ENCODE measurements around the gene TIGD6. TPM values are rescaled to one million over a fixed set of nuclear protein-coding genes. Genes with fewer than 3 reads are reported as not detected.

The TIGD6 gene
- total and polyA plus RNA-seq, 2 of the 4 experiments (the other 2 are of a cell fraction), result 5.8 to 6.6 TPM

DNA sequence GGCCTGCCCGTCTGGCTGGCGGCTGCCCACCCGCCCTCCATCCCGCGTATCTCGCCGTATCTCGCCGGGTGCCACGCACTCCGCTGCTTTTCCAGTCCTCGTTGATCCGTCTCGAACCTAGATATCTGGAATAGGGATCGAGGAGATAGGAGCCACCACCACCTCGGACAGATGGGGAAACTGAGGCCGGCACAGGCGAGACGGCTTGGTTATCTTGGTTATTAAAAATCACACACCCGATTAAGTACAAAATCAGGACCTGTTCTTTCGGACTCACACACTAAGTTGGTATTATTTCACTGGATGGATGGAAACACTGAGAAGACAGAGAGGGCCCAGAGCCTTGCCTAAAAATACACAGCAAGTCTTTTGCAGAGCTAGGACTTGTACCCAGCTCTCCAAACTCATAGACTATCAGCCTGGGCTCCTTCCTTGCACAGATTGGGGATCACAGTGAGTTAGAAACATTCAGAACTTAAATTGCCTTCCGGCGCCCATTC, 39.2 kb downstream of the TIGD6 start:
- CTCF ChIA-PET, result interaction anchor here (0.8 to 2.7 kb wide), 9 partner anchors 11 to 127 kb away, joined by 4 to 23 read pairs (median 5); no protein-coding TSS in a partner anchor

More for the DNA sequence above, 39.2 kb downstream of the TIGD6 start:
- H3K56ac ChIP-seq (ENCODE audit: extremely low read depth, insufficient read depth, low read length), result 0 out of 2 replicates have a peak overlapping the region, but pooled peaks have one; percentile 52
- peak overlapping the region; percentile 64 for H3K4ac ChIP-seq (ENCODE audit: low read depth, low read length)
- peak overlapping the region; percentile 80 for H2AK9ac ChIP-seq (replicated peaks; ENCODE audit: low read depth, low read length, poor library complexity)
- peaks cover 0 to 14% of the 10 kb centered on the region in 2 experiments; a peak in 3 of 4 replicates for H3K79me1 ChIP-seq (ENCODE audit: low read depth in 1 of 2, low read length in 2 of 2)
- H3K4me1 ChIP-seq (ENCODE audit: control insufficient read depth, insufficient read depth, low read length), result peaks cover 6% of the 10 kb centered on the region
- 0 out of 2 replicates have a peak overlapping the region, but pooled peaks have one; percentile 14 for H2BK20ac ChIP-seq (ENCODE audit: low read depth, low read length)
- H2BK5ac ChIP-seq (ENCODE audit: low read depth, low read length, poor library complexity, severe bottlenecking), result no peak overlapping the region
- H4K20me1 ChIP-seq (ENCODE audit: insufficient read depth, low read length), result no peaks in the 10 kb centered on the region
- H4K91ac ChIP-seq (ENCODE audit: insufficient read depth, low read depth, low read length), result peak overlapping the region; percentile 24; the same call in 1 of the 2 replicates
- H3K4me2 ChIP-seq (ENCODE audit: low read depth, low read length), result peak overlapping the region; percentile 96
- H4K8ac ChIP-seq (ENCODE audit: low read depth in 2 of 2, low read length in 2 of 2), result peak overlapping the region; percentile 18 to 66; a peak in 2 of 4 replicates
- H3K14ac ChIP-seq (replicated peaks; ENCODE audit: low read depth, low read length), result peak overlapping the region; percentile 87
- H3K9me3 ChIP-seq (ENCODE audit: control insufficient read depth, insufficient read depth, low read length), result no peaks in the 10 kb centered on the region
- H2BK120ac ChIP-seq (ENCODE audit: low read depth, low read length), result no peak overlapping the region
- peak overlapping the region; percentile 57 for H4K5ac ChIP-seq (ENCODE audit: low read depth, low read length)
- peak overlapping the region; percentile 87 for H3K4me3 ChIP-seq (ENCODE audit: insufficient read depth, low read depth, low read length)
- WGBS, 2 experiments (ENCODE audit: extremely low coverage in 2 of 2, insufficient read length in 1 of 2), result 10% methylated on average over 4 of the region's 23 CpGs; no CpG with 5 or more reads in 1 of the 2 experiments
- in situ Hi-C loops (cut with MboI; ENCODE audit: low sequenced_read_pairs) (no loop called here), dilution Hi-C loops (cut with HindIII; ENCODE audit: low sequenced_read_pairs, unreplicated experiment) (no loop called here), intact Hi-C loops (cut with micrococcal nuclease) (loop anchor here (1.0 to 5.0 kb wide), 2 partner anchors 109 to 325 kb away; no protein-coding TSS in a partner anchor)
- H3K9ac ChIP-seq (ENCODE audit: low read depth, low read length), result peak overlapping the region; percentile 82
- no peaks in the 10 kb centered on the region for H3K36me3 ChIP-seq (ENCODE audit: control insufficient read depth, insufficient read depth, low read length)
- H3K23ac ChIP-seq (ENCODE audit: low read depth, low read length), result peak overlapping the region; percentile 67
- peak overlapping the region; percentile 97 for H2AFZ ChIP-seq (replicated peaks; ENCODE audit: low read length, poor library complexity)
- ATAC-seq (ENCODE audit: low read depth) (no peak; the same call in 1 of the 2 replicates), DNase-seq (no peak)
- no peak overlapping the region for H3K18ac ChIP-seq (ENCODE audit: low read depth, low read length)
- POLR2A ChIA-PET (ENCODE audit: unreplicated experiment), result interaction anchor here (0.6 kb wide), 1 partner anchor 11 kb away, joined by 3 read pairs; no protein-coding TSS in a partner anchor
- no peak for TF ChIP-seq RFX5 (IDR thresholded peaks at IDR 0.05; ENCODE audit: low read depth, low read length)
- no peak for TF ChIP-seq NFE2L2 (IDR thresholded peaks at IDR 0.05; ENCODE audit: low read depth, low read length)
- TF ChIP-seq, protein P1, sequence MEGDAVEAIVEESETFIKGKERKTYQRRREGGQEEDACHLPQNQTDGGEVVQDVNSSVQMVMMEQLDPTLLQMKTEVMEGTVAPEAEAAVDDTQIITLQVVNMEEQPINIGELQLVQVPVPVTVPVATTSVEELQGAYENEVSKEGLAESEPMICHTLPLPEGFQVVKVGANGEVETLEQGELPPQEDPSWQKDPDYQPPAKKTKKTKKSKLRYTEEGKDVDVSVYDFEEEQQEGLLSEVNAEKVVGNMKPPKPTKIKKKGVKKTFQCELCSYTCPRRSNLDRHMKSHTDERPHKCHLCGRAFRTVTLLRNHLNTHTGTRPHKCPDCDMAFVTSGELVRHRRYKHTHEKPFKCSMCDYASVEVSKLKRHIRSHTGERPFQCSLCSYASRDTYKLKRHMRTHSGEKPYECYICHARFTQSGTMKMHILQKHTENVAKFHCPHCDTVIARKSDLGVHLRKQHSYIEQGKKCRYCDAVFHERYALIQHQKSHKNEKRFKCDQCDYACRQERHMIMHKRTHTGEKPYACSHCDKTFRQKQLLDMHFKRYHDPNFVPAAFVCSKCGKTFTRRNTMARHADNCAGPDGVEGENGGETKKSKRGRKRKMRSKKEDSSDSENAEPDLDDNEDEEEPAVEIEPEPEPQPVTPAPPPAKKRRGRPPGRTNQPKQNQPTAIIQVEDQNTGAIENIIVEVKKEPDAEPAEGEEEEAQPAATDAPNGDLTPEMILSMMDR (conservative IDR thresholded peaks at IDR 0.05; ENCODE audit: low read depth, low read length), result no peak
- no peak for TF ChIP-seq RCOR1 (IDR thresholded peaks at IDR 0.05; ENCODE audit: insufficient replicate concordance, low read length)
- no peak for TF ChIP-seq CEBPB (IDR thresholded peaks at IDR 0.05; ENCODE audit: low read depth, low read length)
- no peaks in the 10 kb centered on the region for H3K27me3 ChIP-seq (ENCODE audit: control insufficient read depth, insufficient read depth, low read length)
- peak overlapping the region; percentile 18; the same call in 1 of the 2 replicates for H3K27ac ChIP-seq (ENCODE audit: insufficient read depth, low read length)
- peaks cover 7% of the 10 kb centered on the region for H3K9me1 ChIP-seq (ENCODE audit: insufficient read depth, low read length)
- H2AK5ac ChIP-seq (ENCODE audit: low read depth, low read length), result peak overlapping the region; percentile 36
- H2BK15ac ChIP-seq (ENCODE audit: low read depth, low read length), result no peak overlapping the region
- BruUV-seq (replicated peaks), result no TSS peak
